ENCODE data around the gene PSEN1. TPM values are rescaled to one million over a fixed set of nuclear protein-coding genes. Genes with fewer than 3 reads are reported as not detected.

The PSEN1 gene
- total and polyA plus RNA-seq, 2 of the 8 experiments (the other 6 are each of a cell fraction or from before 2014, with no cell fraction given), result 10.1 to 38.7 TPM

GRCh38 chr14:73264885-73265720 lies 128.8 kb downstream of the PSEN1 start:
- CTCF ChIA-PET (ENCODE audit: partially characterized antibody), result interaction anchor here (0.6 to 5.1 kb wide), 12 partner anchors 16 to 557 kb away, joined by 3 to 46 read pairs (median 4); no protein-coding TSS in a partner anchor
- Histone ChIP-seq H3K27me3 (replicated peaks in 1 of 4; ENCODE audit: control insufficient read depth in 3 of 4, extremely low read depth in 1 of 4, insufficient read depth in 3 of 4, low read length in 3 of 4) (no peaks in the 10 kb centered on the region), H4K5ac (ENCODE audit: insufficient read length, low read depth, low read length) (no peak overlapping the region), H3K4me2 (ENCODE audit: insufficient read depth in 1 of 2, low read depth in 2 of 2, low read length in 2 of 2) (no peak overlapping the region), H3K79me1 (ENCODE audit: low read depth, low read length) (no peaks in the 10 kb centered on the region), H3K14ac (ENCODE audit: insufficient read length) (no peak overlapping the region), H2AFZ (ENCODE audit: low read length) (no peak overlapping the region), H3K4me1 (replicated peaks in 1 of 4; ENCODE audit: control insufficient read depth in 3 of 4, insufficient read depth in 4 of 4, low read length in 3 of 4) (peaks cover 0 to 6% (median 2%) of the 10 kb centered on the region in 4 experiments; a peak in 4 of 7 replicates), H3K27ac (ENCODE audit: low read depth, low read length) (no peak overlapping the region), H2AK5ac (ENCODE audit: low read depth, low read length) (no peak overlapping the region), H3K23ac (ENCODE audit: insufficient read length) (no peak overlapping the region), H4K8ac (ENCODE audit: extremely low read depth, insufficient read depth, low read length) (no peak overlapping the region), H2BK15ac (ENCODE audit: low read length) (no peak overlapping the region), H3K23me2 (ENCODE audit: low read depth, low read length) (no peaks in the 10 kb centered on the region; the same call in 1 of the 2 replicates), H3K4me3 (ENCODE audit: extremely low read depth in 1 of 4, insufficient read depth in 2 of 4, low read depth in 3 of 4, low read length in 4 of 4) (no peak overlapping the region), H3K36me3 (ENCODE audit: control insufficient read depth in 2 of 4, insufficient read depth in 4 of 4, low read length in 3 of 4) (peaks cover 3 to 26% (median 11%) of the 10 kb centered on the region in 4 experiments; a peak in 6 of 8 replicates), H2BK20ac (ENCODE audit: low read length) (no peak overlapping the region), H3K4ac (replicated peaks; ENCODE audit: insufficient read length, low read depth, low read length) (no peak overlapping the region), H4K91ac (replicated peaks; ENCODE audit: insufficient read length, low read length) (no peak overlapping the region), H3K9me3 (ENCODE audit: insufficient read depth in 2 of 2, low read depth in 1 of 2, low read length in 1 of 2) (no peaks in the 10 kb centered on the region), H3K79me2 (ENCODE audit: control insufficient read depth in 1 of 2, insufficient read depth in 2 of 2, low read length in 2 of 2) (no peaks in the 10 kb centered on the region), H3K56ac (replicated peaks; ENCODE audit: insufficient read length, low read depth, low read length) (no peak overlapping the region), H3K18ac (ENCODE audit: extremely low read depth, low read length) (no peak overlapping the region), H3K9ac (replicated peaks in 1 of 4; ENCODE audit: extremely low read depth in 1 of 4, low read depth in 3 of 4, low read length in 3 of 4) (no peak overlapping the region), H2BK120ac (replicated peaks; ENCODE audit: low read depth, low read length) (no peak overlapping the region), H4K20me1 (replicated peaks in 1 of 2; ENCODE audit: control insufficient read depth in 1 of 2, insufficient read depth in 2 of 2, low read length in 2 of 2) (peaks cover 0 to 2% of the 10 kb centered on the region in 2 experiments), H2BK5ac (ENCODE audit: low read depth, low read length) (no peak overlapping the region), H2BK12ac (ENCODE audit: low read depth, low read length) (no peak overlapping the region)
- FAIRE-seq, result no peak
- POLR2A ChIA-PET (ENCODE audit: partially characterized antibody), result interaction anchor here (0.7 to 3.8 kb wide), 8 partner anchors 9 to 42 kb away, joined by 3 to 21 read pairs (median 6); partner anchors contain the start of gene PAPLN
- WGBS, 2 experiments (ENCODE audit: extremely low coverage in 1 of 2, insufficient coverage in 1 of 2, insufficient read length in 1 of 2, insufficient replicate concordance in 2 of 2, low coverage in 1 of 2, low lambda C conversion rate in 2 of 2, missing lambda C conversion rate in 1 of 2), result 92% methylated on average over 16 of the region's 18 CpGs; no CpG with 5 or more reads in 1 of the 2 experiments
- no peak for DNase-seq (ENCODE audit: low read depth in 1 of 2, low spot score in 2 of 2)
- TF ChIP-seq EGR1 (IDR thresholded peaks at IDR 0.05; ENCODE audit: borderline replicate concordance, low read depth, low read length), result no peak
- TF ChIP-seq CHD2 (IDR thresholded peaks at IDR 0.05; ENCODE audit: low read length), result no peak
- TF ChIP-seq KDM4A (IDR thresholded peaks at IDR 0.05; ENCODE audit: low read depth, low read length, severe bottlenecking), result no peak
- TF ChIP-seq, protein P1, sequence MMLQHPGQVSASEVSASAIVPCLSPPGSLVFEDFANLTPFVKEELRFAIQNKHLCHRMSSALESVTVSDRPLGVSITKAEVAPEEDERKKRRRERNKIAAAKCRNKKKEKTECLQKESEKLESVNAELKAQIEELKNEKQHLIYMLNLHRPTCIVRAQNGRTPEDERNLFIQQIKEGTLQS (IDR thresholded peaks at IDR 0.05; ENCODE audit: insufficient read depth, low read depth, low read length), result no peak
- no peak for TF ChIP-seq HDAC2 (IDR thresholded peaks at IDR 0.05; ENCODE audit: borderline replicate concordance in 1 of 2, low read depth in 2 of 2, low read length in 2 of 2)
- no peak for TF ChIP-seq JUND (IDR thresholded peaks at IDR 0.05; ENCODE audit: low read length)
- no peak for TF ChIP-seq RFX5 (IDR thresholded peaks at IDR 0.05; ENCODE audit: borderline replicate concordance, low read depth, low read length)
- no peak for TF ChIP-seq GABPA (IDR thresholded peaks at IDR 0.05; ENCODE audit: borderline replicate concordance, insufficient read depth, low read length)
- no peak for TF ChIP-seq CBX5 (IDR thresholded peaks at IDR 0.05; ENCODE audit: low read depth, low read length)
- TF ChIP-seq SAP30 (IDR thresholded peaks at IDR 0.05; ENCODE audit: insufficient read depth, insufficient replicate concordance, low read length), result no peak

Measured in H1 (cell line).